Ishikawa (cell line): ENCODE results near the gene DACT2.

Source experiments
- CEBPB ChIP-seq: IDR thresholded peaks from 2 replicates; pipeline ENCODE4 v1.6.1; 2012
- CREB1 ChIP-seq: IDR thresholded peaks from 2 replicates; pipeline ENCODE4 v1.6.1; 2012; ENCODE audit warnings: low read depth
- EGR1 ChIP-seq: IDR thresholded peaks from 2 replicates; pipeline ENCODE4 v1.6.1; 2012
- EP300 ChIP-seq: IDR thresholded peaks from 2 replicates; pipeline ENCODE4 v1.6.1; 2012; ENCODE audit warnings: borderline replicate concordance
- FOXM1 ChIP-seq: IDR thresholded peaks from 2 replicates; pipeline ENCODE4 v1.6.1; 2012; ENCODE audit warnings: low read depth, borderline replicate concordance
- MAX ChIP-seq: IDR thresholded peaks from 2 replicates; pipeline ENCODE4 v1.6.1; 2012
- NFIC ChIP-seq: IDR thresholded peaks from 2 replicates; pipeline ENCODE4 v1.6.1; 2012
- RAD21 ChIP-seq: IDR thresholded peaks from 2 replicates; pipeline ENCODE4 v1.6.1; 2012; ENCODE audit warnings: low read depth
- REST ChIP-seq: IDR thresholded peaks from 2 replicates; pipeline ENCODE4 v1.6.1; 2012; ENCODE audit warnings: low read depth, mild to moderate bottlenecking
- TAF1 ChIP-seq: IDR thresholded peaks from 2 replicates; pipeline ENCODE4 v1.6.1; 2012; ENCODE audit warnings: low read depth, mild to moderate bottlenecking
- TCF12 ChIP-seq: IDR thresholded peaks from 2 replicates; pipeline ENCODE4 v1.6.1; 2012; ENCODE audit warnings: low read depth

GRCh38 chr6:168318579-168319278 is 848 bp downstream of the DACT2 start:
- no peak for TF ChIP-seq TCF12
- TF ChIP-seq REST, result no peak
- no peak for TF ChIP-seq NFIC
- TF ChIP-seq EP300, result no peak
- TF ChIP-seq RAD21, result no peak
- TF ChIP-seq TAF1, result no peak
- TF ChIP-seq FOXM1, result no peak
- TF ChIP-seq MAX, result no peak
- no peak for TF ChIP-seq EGR1
- no peak for TF ChIP-seq CREB1
- TF ChIP-seq CEBPB, result no peak
